Muscle layer of duodenum (tissue), 2 donors: ENCODE data around the gene CCDC85B.

Experiments used
- H3K27ac ChIP-seq: one replicate; pipeline ENCODE4 v1.7.0; 2013; ENCODE audit warnings: mild to moderate bottlenecking, low read length
- H3K27me3 ChIP-seq: one replicate; pipeline ENCODE4 v1.7.0; 2013; ENCODE audit warnings: low read depth, mild to moderate bottlenecking, control low read depth, low read length
- H3K36me3 ChIP-seq, 2 donors: one replicate each; pipeline ENCODE4 v1.7.0; 2013; ENCODE audit warnings: low read length in 2 of 2, control low read depth in 1 of 2, mild to moderate bottlenecking in 1 of 2; ENCODE audit not compliant: insufficient read depth in 2 of 2, control insufficient read depth in 1 of 2
- H3K4me1 ChIP-seq, 2 donors: one replicate each; pipeline ENCODE4 v1.7.0; 2013; ENCODE audit warnings: low read length in 2 of 2, mild to moderate bottlenecking in 2 of 2, control low read depth in 1 of 2, moderate library complexity in 1 of 2; ENCODE audit not compliant: insufficient read depth in 2 of 2, control insufficient read depth in 1 of 2
- H3K4me3 ChIP-seq, 2 donors: one replicate each; pipeline ENCODE4 v1.7.0; 2013; ENCODE audit warnings: low read length in 2 of 2, low read depth in 1 of 2, mild to moderate bottlenecking in 1 of 2
- H3K9me3 ChIP-seq, 2 donors: one replicate each; pipeline ENCODE4 v1.7.0; 2013; ENCODE audit warnings: low read length in 2 of 2, control low read depth in 1 of 2, mild to moderate bottlenecking in 1 of 2; ENCODE audit not compliant: control insufficient read depth in 1 of 2
- donor health status: healthy.

CCDC85B gene

DNA sequence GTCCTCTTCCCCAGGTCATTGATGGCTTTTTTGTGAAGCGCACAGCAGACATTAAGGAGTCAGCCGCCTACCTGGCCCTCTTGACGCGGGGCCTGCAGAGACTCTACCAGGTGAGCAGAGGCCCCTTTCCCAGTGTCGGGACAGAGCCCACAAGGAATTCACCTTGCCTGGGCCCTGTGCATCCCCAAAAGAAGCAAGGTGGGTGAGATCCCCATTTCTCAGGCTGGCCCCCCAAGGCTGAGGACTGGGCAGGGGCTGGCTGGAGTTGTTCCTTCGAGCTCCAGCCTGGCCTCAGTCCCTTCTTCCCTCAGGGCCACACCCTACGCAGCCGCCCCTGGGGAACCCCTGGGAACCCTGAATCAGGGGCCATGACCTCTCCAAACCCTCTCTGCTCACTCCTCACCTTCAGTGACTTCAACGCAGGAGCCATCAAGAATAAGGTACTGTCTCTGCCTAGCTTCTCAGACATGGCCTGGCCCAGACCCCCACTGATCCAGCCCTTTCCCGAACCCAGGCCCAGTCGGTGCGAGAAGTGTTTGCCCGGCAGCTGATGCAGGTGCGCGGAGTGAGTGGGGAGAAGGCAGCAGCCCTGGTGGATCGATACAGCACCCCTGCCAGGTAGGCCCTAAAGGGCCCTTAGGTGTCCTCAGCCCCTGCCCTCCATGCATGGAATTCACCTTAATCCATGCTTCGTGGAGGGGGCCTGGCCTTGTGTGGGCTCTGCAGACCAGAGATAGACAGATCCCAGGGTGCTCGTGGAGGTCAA lies 25.6 kb upstream of the CCDC85B start:
- peaks cover 0 to 30% of the 10 kb centered on the region in 2 donors for H3K4me1 ChIP-seq

DNA sequence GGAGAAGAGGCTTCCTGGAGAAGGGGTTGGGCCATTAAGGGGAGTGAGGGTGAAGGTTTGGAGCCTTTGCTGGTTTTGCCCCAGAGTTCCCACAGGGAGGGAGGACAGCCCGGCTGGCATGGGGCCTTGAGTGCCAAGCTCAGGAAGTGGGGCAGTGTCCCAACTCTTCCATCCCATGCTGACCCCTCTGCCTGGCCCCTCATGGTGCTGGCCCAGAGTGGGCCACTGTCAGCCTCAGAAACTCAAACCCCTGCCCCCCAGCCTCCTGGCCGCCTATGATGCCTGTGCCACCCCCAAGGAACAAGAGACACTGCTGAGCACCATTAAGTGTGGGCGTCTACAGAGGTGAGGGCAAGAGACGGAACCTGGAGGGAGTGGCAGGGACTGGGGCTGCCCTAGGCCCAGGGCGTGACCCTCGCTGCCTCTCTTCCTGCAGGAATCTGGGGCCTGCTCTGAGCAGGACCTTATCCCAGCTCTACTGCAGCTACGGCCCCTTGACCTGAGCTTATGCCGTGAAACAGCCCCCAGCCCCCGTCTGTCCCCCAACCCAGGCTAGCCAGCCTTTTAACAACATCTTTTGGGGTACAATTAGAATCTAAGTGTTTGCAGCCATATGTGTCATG lies 24.8 kb upstream of the CCDC85B start:
- H3K4me1 ChIP-seq: peaks cover 1 to 34% of the 10 kb centered on the region in 2 donors
- no peaks in the 10 kb centered on the region for H3K27me3 ChIP-seq
- peaks cover 29 to 82% of the 10 kb centered on the region in 2 donors for H3K36me3 ChIP-seq
- no peak overlapping the region for H3K27ac ChIP-seq
- H3K9me3 ChIP-seq: no peaks in the 10 kb centered on the region
- H3K4me3 ChIP-seq: no peak overlapping the region

More for the DNA sequence above, 25.6 kb upstream of the CCDC85B start:
- no peaks in the 10 kb centered on the region for H3K27me3 ChIP-seq
- H3K4me3 ChIP-seq: no peak overlapping the region
- peaks cover 29 to 84% of the 10 kb centered on the region in 2 donors for H3K36me3 ChIP-seq
- H3K27ac ChIP-seq: no peak overlapping the region
- H3K9me3 ChIP-seq: no peaks in the 10 kb centered on the region

DNA sequence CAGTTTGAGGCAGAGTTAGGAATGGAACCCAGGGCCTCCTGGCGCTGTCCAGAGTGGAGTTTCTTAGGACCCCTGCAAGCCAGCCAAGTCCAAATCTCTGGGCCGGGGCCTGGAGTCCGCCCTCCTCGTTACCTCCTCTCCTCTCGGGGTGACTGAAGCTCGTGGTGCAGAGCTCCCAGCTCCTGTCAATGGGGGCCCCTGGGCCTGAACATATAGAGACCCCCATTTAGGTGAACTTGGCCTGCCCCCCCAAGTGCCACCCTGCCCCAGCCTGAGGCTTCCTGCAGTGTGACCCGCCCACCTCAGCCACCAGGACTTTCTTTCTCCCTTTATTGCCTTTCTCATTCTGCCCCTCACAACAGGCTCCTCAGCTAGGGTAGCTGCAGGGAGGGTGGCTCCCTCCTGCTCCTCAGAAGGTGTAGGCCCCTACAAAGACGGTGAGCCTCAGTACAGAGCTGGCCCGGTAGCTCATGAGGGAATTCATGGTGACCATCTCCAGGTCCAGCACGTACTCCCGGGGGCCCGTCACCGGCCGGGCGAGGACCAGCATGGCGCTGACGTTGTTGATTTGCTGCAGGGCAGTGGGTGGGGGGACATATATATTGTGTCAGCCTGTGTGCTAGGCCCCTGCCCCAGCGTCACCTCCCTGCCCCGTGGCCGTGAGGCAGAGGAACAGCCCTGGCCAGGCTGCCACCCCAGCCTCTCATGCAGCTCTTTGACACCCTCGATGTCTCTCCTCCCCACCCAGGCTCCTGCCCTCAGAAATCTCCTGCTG lies 23.8 kb upstream of the CCDC85B start:
- H3K9me3 ChIP-seq: no peaks in the 10 kb centered on the region
- peaks cover 10 to 37% of the 10 kb centered on the region in 2 donors for H3K4me1 ChIP-seq
- no peaks in the 10 kb centered on the region for H3K27me3 ChIP-seq
- no peak overlapping the region for H3K4me3 ChIP-seq
- H3K36me3 ChIP-seq: peaks cover 29 to 78% of the 10 kb centered on the region in 2 donors
- H3K27ac ChIP-seq: no peak overlapping the region

DNA sequence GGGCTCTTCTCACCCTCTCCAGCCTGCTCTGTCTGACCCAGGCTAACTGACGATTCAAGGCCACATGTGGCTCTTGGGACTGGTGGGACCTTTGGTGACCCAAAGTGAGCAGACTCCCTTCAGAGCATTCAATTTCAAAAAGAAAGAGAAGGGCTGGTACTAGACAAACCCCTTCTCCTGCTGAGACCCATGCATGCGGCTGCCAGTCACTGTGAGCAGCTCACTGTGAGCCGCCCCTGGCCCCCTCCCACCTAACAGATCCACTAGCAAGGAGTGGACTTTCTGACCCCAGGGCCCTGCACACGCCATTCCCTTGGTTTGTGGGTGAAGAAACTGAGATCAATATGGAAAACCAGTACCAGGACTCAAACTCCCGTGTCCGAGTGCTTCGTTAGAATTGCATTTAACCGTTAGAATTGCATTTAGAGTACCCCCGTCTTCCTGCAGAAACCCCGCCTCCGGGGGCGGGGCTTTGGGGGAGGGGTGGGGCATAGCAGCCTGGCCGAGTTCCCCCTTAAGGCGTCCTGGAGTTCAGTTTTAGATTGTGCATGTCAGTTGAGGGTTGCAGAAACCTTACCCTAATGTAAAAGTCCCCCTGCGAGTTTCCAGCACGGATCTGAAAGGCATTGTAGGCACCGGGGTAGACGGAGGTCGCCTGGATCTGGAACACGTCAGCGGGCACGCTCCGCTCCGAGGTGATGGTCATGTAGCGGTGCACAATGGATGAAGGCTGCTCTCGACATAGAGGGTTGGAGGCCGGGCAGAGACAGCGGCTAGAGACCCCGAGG lies 23.0 kb upstream of the CCDC85B start:
- no peak overlapping the region for H3K4me3 ChIP-seq
- no peak overlapping the region for H3K27ac ChIP-seq
- no peaks in the 10 kb centered on the region for H3K27me3 ChIP-seq
- peaks cover 10 to 34% of the 10 kb centered on the region in 2 donors for H3K4me1 ChIP-seq
- no peaks in the 10 kb centered on the region for H3K9me3 ChIP-seq
- peaks cover 29 to 70% of the 10 kb centered on the region in 2 donors for H3K36me3 ChIP-seq

DNA sequence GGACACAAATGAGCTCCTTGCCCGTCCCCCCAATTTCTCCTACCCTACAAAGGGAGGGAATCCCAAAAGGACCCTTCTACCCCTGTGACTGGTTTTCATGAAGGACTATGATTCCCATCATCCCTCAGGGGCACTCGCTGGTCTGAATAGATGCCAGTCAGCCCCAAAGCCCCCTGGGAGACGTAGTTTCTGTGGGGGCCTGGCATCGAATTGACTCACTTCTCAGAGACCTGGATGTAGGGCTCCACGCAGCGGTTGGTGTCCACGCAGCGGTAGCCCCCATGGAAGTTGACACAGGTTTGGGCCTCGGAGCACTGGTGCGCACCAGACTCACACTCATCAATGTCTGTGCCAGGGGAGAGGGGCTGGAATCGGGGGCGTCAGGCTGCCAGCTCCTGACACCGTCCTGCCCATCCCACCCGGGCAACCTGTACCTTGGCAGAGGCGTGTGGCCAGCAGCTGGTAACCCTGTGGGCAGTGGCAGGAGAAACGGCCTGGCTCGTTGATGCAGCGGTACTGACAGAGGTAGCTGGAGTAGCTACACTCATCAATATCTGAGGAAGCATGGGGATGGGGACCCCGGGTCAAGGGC lies 22.3 kb upstream of the CCDC85B start:
- no peaks in the 10 kb centered on the region for H3K27me3 ChIP-seq
- peaks cover 10 to 28% of the 10 kb centered on the region in 2 donors for H3K4me1 ChIP-seq
- H3K36me3 ChIP-seq: peaks cover 29 to 63% of the 10 kb centered on the region in 2 donors
- no peak overlapping the region for H3K4me3 ChIP-seq
- H3K9me3 ChIP-seq: no peaks in the 10 kb centered on the region
- no peak overlapping the region for H3K27ac ChIP-seq

DNA sequence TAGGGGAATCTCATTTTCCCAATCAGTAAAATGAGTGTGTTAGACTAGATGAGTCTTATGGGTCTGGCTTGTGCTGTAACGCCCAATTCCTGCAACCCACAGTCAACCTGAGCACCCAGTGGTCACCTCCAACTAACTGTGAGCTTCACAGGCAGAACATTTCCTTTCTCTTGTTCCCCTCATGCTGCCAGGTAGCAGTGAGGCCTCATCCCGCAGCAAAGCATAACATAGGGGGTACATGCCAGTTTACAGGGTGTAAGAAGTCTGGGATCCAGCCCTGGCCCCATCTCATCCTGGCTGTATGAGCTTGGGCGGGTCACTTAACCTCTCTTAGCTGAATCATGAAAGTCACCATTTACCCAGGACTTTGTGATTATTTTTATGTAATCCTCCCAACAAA lies 21.6 kb upstream of the CCDC85B start:
- H3K36me3 ChIP-seq: peaks cover 22 to 56% of the 10 kb centered on the region in 2 donors
- H3K27me3 ChIP-seq: no peaks in the 10 kb centered on the region
- no peaks in the 10 kb centered on the region for H3K9me3 ChIP-seq
- peaks cover 10 to 26% of the 10 kb centered on the region in 2 donors for H3K4me1 ChIP-seq
- H3K4me3 ChIP-seq: no peak overlapping the region
- no peak overlapping the region for H3K27ac ChIP-seq

DNA sequence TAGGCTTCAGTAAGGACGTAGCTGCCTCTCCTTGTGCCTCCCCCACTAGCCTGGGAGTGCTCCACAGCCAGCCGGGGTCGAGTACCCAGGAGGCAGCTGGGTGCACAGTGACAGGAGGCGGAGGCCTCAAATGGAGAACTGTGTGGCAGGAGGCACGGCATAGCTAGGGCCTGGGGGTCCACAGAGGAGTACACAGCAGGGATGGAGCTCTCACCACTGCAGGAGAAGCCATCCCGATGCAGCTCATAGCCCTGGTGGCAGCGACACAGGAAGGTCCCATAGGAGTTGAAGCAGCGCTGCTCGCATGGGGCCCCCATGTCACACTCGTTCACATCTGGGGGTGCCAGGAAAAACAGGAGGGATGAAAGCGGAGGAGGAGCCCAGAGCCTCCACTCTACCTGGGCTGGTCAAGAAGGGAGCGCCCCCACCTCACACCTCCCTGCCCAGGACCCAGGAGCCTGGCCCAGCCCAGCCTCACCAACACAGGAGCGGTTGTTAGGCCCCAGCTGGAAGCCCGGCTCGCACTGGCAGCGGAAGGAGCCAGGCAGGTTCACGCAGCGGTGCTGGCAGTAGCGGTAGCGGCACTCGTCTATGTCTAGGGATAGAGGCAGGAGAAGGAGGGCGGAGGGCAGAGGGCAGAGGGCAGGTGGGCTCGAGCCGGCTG lies 20.7 kb upstream of the CCDC85B start:
- H3K36me3 ChIP-seq: peaks cover 14 to 47% of the 10 kb centered on the region in 2 donors
- no peaks in the 10 kb centered on the region for H3K9me3 ChIP-seq
- H3K4me1 ChIP-seq: peaks cover 10 to 26% of the 10 kb centered on the region in 2 donors
- H3K4me3 ChIP-seq: no peak overlapping the region
- no peak overlapping the region for H3K27ac ChIP-seq
- no peaks in the 10 kb centered on the region for H3K27me3 ChIP-seq

DNA sequence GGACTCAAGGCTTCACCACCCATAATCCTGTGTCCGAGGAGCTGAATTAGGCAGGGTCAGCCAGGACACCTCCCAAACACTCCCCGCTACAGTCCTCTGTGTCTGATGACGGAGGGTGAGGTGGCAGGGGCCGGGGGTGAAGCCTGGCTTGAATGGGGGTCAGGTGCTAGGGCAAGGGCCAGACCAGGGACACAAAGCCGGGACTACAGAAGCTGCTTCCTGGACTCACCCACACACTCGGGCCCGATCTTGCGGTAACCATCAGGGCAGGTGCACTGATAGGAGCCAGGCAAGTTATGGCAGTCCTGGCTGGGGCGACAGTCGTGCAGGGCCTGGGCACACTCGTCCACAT lies 20.2 kb upstream of the CCDC85B start:
- peaks cover 10 to 26% of the 10 kb centered on the region in 2 donors for H3K4me1 ChIP-seq
- H3K9me3 ChIP-seq: no peaks in the 10 kb centered on the region
- peaks cover 14 to 42% of the 10 kb centered on the region in 2 donors for H3K36me3 ChIP-seq
- H3K27me3 ChIP-seq: no peaks in the 10 kb centered on the region
- no peak overlapping the region for H3K27ac ChIP-seq
- H3K4me3 ChIP-seq: no peak overlapping the region

DNA sequence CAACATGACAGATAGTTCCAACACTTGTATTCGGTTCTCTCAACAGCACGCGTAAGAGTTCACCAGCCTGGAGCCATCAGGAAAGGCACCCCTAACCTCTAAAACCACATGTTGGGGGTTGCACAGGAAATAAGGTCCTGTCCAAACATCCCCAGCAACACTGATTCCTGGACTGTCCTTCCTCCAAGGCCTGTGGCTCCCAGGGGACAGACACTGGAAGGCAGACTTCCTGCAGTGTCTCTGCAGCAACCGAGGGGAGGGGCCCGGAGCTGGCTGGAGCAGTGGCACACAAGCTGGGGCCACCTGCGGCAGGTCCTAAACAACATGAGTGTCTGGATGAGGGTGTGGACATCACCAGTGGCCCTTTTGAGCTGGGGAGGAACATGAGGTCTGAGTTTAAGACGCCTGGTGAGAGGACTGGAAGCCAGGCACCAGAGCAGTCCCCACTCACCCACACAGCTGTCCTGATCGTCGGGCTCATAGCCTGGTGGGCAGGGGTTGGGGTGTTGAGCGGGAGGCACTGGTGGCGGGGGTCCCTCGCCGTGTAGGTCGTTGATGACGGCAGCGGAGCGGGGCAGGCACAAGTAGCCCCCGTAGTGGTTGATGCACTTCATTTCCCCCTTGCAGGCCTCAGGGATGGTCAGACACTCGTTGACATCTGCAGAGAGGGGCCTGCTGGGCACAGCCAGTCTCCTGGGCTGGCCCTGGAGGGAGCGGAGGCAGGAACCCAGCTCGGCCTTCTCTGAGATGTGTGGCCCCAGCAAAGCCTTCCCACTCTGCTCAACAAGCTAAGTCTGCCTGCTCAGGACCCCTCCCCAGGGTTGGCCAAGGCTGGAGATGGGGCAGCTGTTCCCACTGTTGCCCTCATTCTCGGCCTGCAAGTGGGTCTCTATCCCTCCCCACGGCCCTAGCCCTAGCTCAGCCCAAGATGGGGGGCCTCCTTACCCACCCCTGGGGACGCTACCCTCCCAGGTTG lies 19.5 kb upstream of the CCDC85B start:
- peaks cover 10 to 26% of the 10 kb centered on the region in 2 donors for H3K4me1 ChIP-seq
- H3K36me3 ChIP-seq: peaks cover 11 to 35% of the 10 kb centered on the region in 2 donors
- no peaks in the 10 kb centered on the region for H3K27me3 ChIP-seq
- H3K27ac ChIP-seq: peak overlapping the region; percentile 54
- no peaks in the 10 kb centered on the region for H3K9me3 ChIP-seq
- peak overlapping the region; percentile 48 to 75 for H3K4me3 ChIP-seq
